Adrenal gland (tissue), 12 donors: ENCODE data around the gene KNSTRN. TPM values are rescaled to one million over a fixed set of nuclear protein-coding genes. Genes with fewer than 3 reads are reported as not detected.

Experiments used
- DNase-seq, 7 donors: peaks; one replicate each; pipeline ENCODE4 v3.0.0-alpha.2; 2019 to 2020
- H3K27ac ChIP-seq, 5 donors: fragments of 200-600 bp; sonication (generic) in 4 of 5; 1 replicate in 3 of 5; 2 replicates in 2 of 5; pipeline versions ENCODE4 v1.5.1 to v1.8.0; 2016 to 2020; ENCODE audit warnings: mild to moderate bottlenecking in 1 of 5
- H3K27me3 ChIP-seq: fragments of 200-600 bp; 2 replicates; pipeline ENCODE4 v1.8.0; 2021
- H3K36me3 ChIP-seq, 2 donors: fragments of 200-600 bp; replicated peaks in 1 of 2; 1 replicate in 1 of 2; 2 replicates in 1 of 2; pipeline versions ENCODE4 v1.5.1 to v1.8.0; 2018 to 2022
- H3K4me1 ChIP-seq, 2 donors: fragments of 200-600 bp; replicated peaks in 1 of 2; 1 replicate in 1 of 2; 2 replicates in 1 of 2; pipeline versions ENCODE4 v1.5.1 to v1.8.0; 2018 to 2021
- H3K4me3 ChIP-seq, 4 donors: fragments of 200-600 bp; sonication (generic) in 3 of 4; one replicate each; pipeline ENCODE4 v1.5.1; 2016 to 2018
- H3K9me3 ChIP-seq, 3 donors: fragments of 200-600 bp; sonication (generic) in 1 of 3; replicated peaks in 1 of 3; 1 replicate in 2 of 3; 2 replicates in 1 of 3; pipeline versions ENCODE4 v1.5.1 to v1.8.0; 2016 to 2021
- POLR2A ChIP-seq, 2 donors: fragments of 450-650 bp; IDR thresholded peaks; one replicate each; pipeline ENCODE4 v1.6.1; 2017; ENCODE audit warnings: antibody characterized with exemption in 2 of 2, mild to moderate bottlenecking in 2 of 2, moderate library complexity in 1 of 2
- WGBS, 4 donors: extraction: QIAGEN DNeasy Blood & Tissue Kit in 2 of 4; methylation state at CpG; one replicate each; pipeline versions ENCODE4 v1.1.5 to v1.1.7; 2013 to 2017; 5-methylcytosine and 5-hydroxymethylcytosine counted together
- intact Hi-C, 2 donors: fragments of 100-400 bp; cut with DNase I; formaldehyde crosslinking; loops; one replicate each; pipeline versions ENCODE4 v1.14.1 to v1.15.0; 2022 to 2023
- polyA plus RNA-seq, 3 donors: library from polyadenylated mRNA; stranded (reverse); fragments of 200-250 nt in 2 of 3; fragments of 350-450 nt in 1 of 3; fragmentation: Illumina TruSeq in 1 of 3; extraction: RNeasy Lipid Tissue Mini Kit (QIAGEN cat#74804) in 1 of 3; gene quantifications; one replicate each; pipeline ENCODE4 v1.2.3, GENCODE V29; 2013 to 2014
- total RNA-seq, 9 donors: library from RNA; depleted of rRNA in 4 of 9; stranded (reverse); fragments of >200 nt in 4 of 9; fragments of 120-200 nt in 1 of 9; fragmentation: NEBNext Ultra II Directional in 1 of 9; extraction: Animal tissue kit (Norgen Biotek cat#: 25700) in 1 of 9; gene quantifications; one replicate each; pipeline versions ENCODE4 v1.1.0 to v1.2.4, GENCODE V29; 2013 to 2023
- TF ChIP-seq, protein P1 (sequence below), 6 experiments: fragments of 450-650 bp in 4 of 6; fragments of 200-600 bp in 2 of 6; sonication (generic) in 1 of 6; IDR thresholded peaks; 1 replicate in 5 of 6; 2 replicates in 1 of 6; pipeline versions ENCODE4 v1.5.1 to v1.8.0; 2016 to 2021; ENCODE audit warnings: antibody characterized with exemption in 6 of 6, mild to moderate bottlenecking in 2 of 6, moderate library complexity in 1 of 6
- donor health status: healthy with polysubstance abuse.
- donor health status: Bipolar disorder and iron deficiency.
- donor health status: DM: yes; HTN: yes; CAD: no.
- donor health status: DM: no; HTN: no; CAD: no.
- donor health status: DM: no; HTN: no; CAD: no.
- donor health status: DM: yes; HTN: yes; CAD: no.

Gene KNSTRN
- total and polyA plus RNA-seq, 12 donors, result 4.0 to 39.8 (median 10.4) TPM

DNA sequence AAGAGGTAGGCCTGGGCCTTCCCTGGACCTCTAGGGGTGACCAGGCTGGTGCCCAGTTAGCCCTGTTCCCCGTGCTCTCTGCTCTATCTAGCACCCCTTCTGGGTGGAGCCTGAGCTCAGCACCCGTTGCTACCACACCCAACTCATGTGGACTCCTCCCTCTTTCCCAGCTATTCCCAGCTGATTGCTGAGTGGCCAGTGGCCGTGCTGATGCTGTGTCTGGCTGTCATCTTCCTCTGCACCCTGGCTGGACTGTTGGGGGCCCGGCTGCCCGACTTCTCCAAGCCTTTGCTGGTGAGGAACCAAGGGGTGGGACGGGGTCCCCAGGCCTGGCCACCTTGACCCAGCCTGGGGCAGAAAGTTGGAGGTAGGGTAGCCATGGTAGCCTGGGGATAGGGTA is 18.3 kb upstream of the KNSTRN start:
- Histone ChIP-seq H3K4me3 (no peak overlapping the region), H3K4me1 (peaks cover 0 to 14% of the 10 kb centered on the region in 2 donors), H3K9me3 (no peaks in the 10 kb centered on the region), H3K27ac (no peak overlapping the region), H3K27me3 (no peaks in the 10 kb centered on the region), H3K36me3 (no peaks in the 10 kb centered on the region)
- no peak for DNase-seq
- 68 to 79% (median 78%) methylated on average over 5 to 6 of the region's 6 CpGs for WGBS, 4 donors
- intact Hi-C loops, result loop anchor here (5.0 to 10.0 kb wide), 2 partner anchors 51 to 58 kb away; no protein-coding TSS in a partner anchor
- TF ChIP-seq, protein P1, sequence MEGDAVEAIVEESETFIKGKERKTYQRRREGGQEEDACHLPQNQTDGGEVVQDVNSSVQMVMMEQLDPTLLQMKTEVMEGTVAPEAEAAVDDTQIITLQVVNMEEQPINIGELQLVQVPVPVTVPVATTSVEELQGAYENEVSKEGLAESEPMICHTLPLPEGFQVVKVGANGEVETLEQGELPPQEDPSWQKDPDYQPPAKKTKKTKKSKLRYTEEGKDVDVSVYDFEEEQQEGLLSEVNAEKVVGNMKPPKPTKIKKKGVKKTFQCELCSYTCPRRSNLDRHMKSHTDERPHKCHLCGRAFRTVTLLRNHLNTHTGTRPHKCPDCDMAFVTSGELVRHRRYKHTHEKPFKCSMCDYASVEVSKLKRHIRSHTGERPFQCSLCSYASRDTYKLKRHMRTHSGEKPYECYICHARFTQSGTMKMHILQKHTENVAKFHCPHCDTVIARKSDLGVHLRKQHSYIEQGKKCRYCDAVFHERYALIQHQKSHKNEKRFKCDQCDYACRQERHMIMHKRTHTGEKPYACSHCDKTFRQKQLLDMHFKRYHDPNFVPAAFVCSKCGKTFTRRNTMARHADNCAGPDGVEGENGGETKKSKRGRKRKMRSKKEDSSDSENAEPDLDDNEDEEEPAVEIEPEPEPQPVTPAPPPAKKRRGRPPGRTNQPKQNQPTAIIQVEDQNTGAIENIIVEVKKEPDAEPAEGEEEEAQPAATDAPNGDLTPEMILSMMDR (IDR thresholded peaks at IDR 0.05), result no peak
- no peak for TF ChIP-seq POLR2A (IDR thresholded peaks at IDR 0.05)

DNA sequence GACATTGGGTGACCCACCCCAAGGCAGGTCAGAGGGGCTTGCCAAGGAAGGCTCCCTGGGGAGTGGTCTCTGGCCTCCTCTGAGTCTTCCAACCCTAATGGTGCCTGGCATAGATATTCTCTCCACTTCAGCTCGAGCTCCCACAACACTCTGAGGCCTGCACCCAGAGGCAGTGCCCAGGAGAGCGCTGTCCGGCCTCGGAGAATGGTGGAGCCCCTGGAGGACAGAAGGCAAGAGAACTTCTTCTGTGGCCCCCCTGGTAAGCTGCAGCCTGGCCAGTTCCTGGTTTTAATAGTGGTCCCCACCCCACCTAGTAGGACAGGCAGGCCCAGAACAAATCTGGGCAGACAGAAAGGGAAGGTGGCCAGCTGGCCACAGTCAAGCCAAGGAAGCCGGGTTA is 17.5 kb upstream of the KNSTRN start:
- intact Hi-C loops, result loop anchor here in 1 of 2 donors (10.0 kb wide), 1 partner anchor 50 kb away; no protein-coding TSS in a partner anchor
- WGBS, 4 donors, result 80 to 96% (median 95%) methylated on average over 2 to 5 of the region's 5 CpGs; no CpG with 5 or more reads in 1 of the 4 donors

DNA sequence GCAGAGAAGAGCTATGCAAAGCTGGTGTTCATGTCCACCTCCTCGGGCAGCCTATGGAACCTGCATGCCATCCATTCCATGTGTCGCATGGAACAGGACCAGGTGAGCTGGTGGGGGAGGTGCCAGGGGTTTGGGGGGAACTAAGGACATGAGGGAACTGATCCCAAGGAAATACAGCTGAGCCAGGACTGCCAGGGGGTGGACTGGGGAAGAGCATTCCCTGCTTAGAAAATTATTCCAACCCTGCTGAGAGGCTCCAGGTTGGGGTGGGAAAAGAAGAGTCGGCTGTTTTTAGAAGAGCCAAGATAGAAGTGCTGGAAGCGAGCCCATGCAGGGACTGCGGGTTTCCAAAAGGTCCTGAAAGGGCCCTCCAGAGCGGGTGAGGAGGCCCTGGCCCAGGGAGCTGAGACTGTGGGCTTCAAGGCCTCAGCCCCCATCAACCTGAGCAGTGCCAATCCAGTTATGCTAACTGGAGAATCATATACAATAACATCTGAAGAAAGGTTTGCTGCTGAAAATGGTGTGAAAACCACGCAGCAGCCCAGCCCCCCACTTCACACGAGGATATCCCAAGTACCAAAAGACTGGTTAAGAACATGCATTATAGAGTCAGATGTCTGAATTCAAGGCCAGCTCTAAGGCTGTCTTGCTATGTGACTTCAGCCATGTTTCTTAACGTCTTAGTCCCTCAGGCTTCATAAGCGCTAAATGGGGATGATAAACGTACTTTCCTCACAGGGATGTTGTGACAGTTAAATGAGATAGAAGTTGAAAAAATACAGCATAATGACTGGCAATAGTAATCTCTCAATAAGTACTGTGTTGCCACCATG is 16.7 kb upstream of the KNSTRN start:
- Histone ChIP-seq H3K4me3 (no peak overlapping the region), H3K36me3 (no peaks in the 10 kb centered on the region), H3K4me1 (peaks cover 0 to 14% of the 10 kb centered on the region in 2 donors), H3K9me3 (no peaks in the 10 kb centered on the region), H3K27me3 (no peaks in the 10 kb centered on the region), H3K27ac (no peak overlapping the region)
- intact Hi-C loops, result loop anchor here in 1 of 2 donors (10.0 kb wide), 1 partner anchor 49 kb away; no protein-coding TSS in a partner anchor
- TF ChIP-seq POLR2A (IDR thresholded peaks at IDR 0.05), result no peak
- TF ChIP-seq, protein P1 (IDR thresholded peaks at IDR 0.05), result no peak
- WGBS, 4 donors, result 90 to 92% (median 91%) methylated on average over 10 to 11 of the region's 11 CpGs
- no peak for DNase-seq

More for the DNA sequence above, 17.5 kb upstream of the KNSTRN start:
- Histone ChIP-seq H3K9me3 (no peaks in the 10 kb centered on the region), H3K36me3 (no peaks in the 10 kb centered on the region), H3K27me3 (no peaks in the 10 kb centered on the region), H3K4me1 (peaks cover 0 to 14% of the 10 kb centered on the region in 2 donors), H3K27ac (no peak overlapping the region), H3K4me3 (no peak overlapping the region)
- TF ChIP-seq POLR2A (IDR thresholded peaks at IDR 0.05), result no peak
- TF ChIP-seq, protein P1 (IDR thresholded peaks at IDR 0.05), result no peak
- no peak for DNase-seq

DNA sequence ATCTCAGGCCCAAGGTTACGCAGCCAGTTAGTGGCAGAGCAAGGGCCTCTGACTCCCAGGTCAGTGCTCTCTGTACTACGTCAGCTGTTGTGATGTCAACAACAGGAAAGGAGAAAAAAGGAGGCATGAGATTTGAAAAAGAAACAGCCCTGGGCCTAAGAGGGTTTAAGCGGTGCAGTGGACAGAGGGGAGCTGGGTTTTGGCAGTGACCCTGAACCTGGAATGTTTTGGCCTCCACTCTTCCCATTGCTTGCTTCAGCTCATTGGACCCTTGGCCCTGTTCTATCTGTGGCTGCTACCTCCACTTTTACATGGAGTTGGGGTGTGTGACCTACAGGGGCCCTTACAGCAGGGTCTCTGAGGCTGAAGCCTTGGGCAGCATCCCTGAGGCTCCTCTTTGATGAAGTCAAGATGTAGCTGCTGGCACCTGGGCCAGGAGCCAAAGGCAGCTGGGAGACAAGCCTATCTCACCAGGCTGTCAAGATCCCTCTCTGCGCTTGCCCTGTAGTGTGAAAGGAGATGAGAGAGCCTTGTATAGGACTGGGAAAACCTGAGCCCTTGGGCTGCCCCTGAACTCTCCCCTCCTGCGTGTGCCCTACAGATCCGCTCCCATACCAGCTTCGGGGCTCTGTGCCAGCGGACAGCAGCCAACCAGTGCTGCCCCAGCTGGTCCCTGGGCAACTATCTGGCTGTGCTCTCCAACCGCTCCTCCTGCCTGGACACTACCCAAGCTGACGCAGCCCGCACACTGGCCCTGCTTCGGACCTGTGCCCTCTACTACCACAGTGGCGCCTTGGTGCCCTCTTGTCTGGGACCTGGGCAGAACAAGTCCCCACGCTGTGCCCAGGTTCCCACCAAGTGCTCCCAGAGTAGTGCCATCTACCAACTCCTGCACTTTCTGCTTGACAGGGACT is 15.8 kb upstream of the KNSTRN start:
- H3K4me1 ChIP-seq, result peaks cover 0 to 14% of the 10 kb centered on the region in 2 donors
- no peaks in the 10 kb centered on the region for H3K9me3 ChIP-seq
- no peaks in the 10 kb centered on the region for H3K36me3 ChIP-seq
- intact Hi-C loops, result loop anchor here in 1 of 2 donors (10.0 kb wide), 1 partner anchor 48 kb away; no protein-coding TSS in a partner anchor
- DNase-seq, result peak; percentile 47 to 79 (median 69)
- no peak overlapping the region for H3K4me3 ChIP-seq
- H3K27ac ChIP-seq, result peak overlapping the region in 1 of 5 donors; percentile 17
- no peaks in the 10 kb centered on the region for H3K27me3 ChIP-seq
- TF ChIP-seq POLR2A (IDR thresholded peaks at IDR 0.05), result no peak
- TF ChIP-seq, protein P1 (IDR thresholded peaks at IDR 0.05), result no peak
- WGBS, 4 donors, result 81 to 87% (median 85%) methylated on average over 14 of the region's 14 CpGs
